ENCODE results near the gene ZNF354B.

DNA sequence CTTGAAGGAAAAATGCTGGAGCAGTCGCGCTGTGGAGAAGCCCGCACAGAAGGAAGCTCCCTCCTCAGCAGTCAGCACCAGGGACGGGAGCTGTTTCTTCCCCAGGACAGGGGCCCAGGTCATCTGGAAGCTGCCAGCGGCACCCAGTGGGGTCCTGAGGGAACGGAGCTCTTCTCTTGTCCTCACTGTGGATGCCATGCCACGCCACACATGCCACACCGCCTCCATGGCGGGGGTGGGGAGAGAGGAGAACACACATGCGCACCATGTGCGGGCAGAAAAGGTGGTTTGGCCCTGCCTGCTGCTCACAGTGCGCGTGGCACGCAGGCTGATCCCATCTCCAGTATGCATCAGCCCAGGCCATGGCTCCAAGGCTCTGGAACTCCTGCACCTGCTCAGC, 41.7 kb upstream of the ZNF354B start:
- TF ChIP-seq POLR2AphosphoS5 (IDR thresholded peaks at IDR 0.05; ENCODE audit: borderline replicate concordance, low read depth, low read length): no peak
- no peak for TF ChIP-seq FOXP2 (optimal IDR thresholded peaks at IDR 0.05; ENCODE audit: control extremely low read depth, extremely low read length, insufficient read depth)
